NCI-H187 treated with DMSO at 0.1 percent for 48 hours (cell line): ENCODE data around the gene HECTD1.
"Not testable (repeated sequence)": the region's sequence is repeated elsewhere in the genome, so short reads cannot be mapped to it uniquely, and the experiment has no call there.

Experiments used
- DNase-seq: peaks from one replicate; lab custom pipeline; 2025; lab: John Stamatoyannopoulos, UW

HECTD1 gene

GRCh38 chr14:31207755-31208545 lies at the start of gene HECTD1:
HECTD1 (minus strand) TSS chr14:31207793; CDS start chr14:31205936, 1,857 bp downstream.
- DNase-seq: no peak

GRCh38 chr14:31257244-31257553 lies 49.6 kb upstream of the HECTD1 start:
- DNase-seq: no peak

- DNase-seq: no peak
Measured at GRCh38 chr14:31256534-31257243, 49.1 kb upstream of the HECTD1 start.

- DNase-seq: not testable (repeated sequence)
Measured at GRCh38 chr14:31255918-31256317, 48.3 kb upstream of the HECTD1 start.

GRCh38 chr14:31255286-31255685 lies 47.7 kb upstream of the HECTD1 start:
- no peak for DNase-seq

- DNase-seq: no peak
Measured at GRCh38 chr14:31253746-31254471, 46.3 kb upstream of the HECTD1 start.

GRCh38 chr14:31252865-31253264 lies 45.3 kb upstream of the HECTD1 start:
- DNase-seq: no peak

GRCh38 chr14:31251028-31251958 lies 43.7 kb upstream of the HECTD1 start:
- no peak for DNase-seq

- no peak for DNase-seq
Measured at GRCh38 chr14:31244626-31245025, 37.0 kb upstream of the HECTD1 start.

- DNase-seq: no peak
Measured at GRCh38 chr14:31243860-31244259, 36.3 kb upstream of the HECTD1 start.

GRCh38 chr14:31242161-31242940 lies 34.8 kb upstream of the HECTD1 start:
- DNase-seq: not testable (repeated sequence)

- no peak for DNase-seq
Measured at GRCh38 chr14:31241450-31242114, 34.0 kb upstream of the HECTD1 start.

- no peak for DNase-seq
Measured at GRCh38 chr14:31239741-31240140, 32.1 kb upstream of the HECTD1 start.

GRCh38 chr14:31235462-31235861 lies 27.9 kb upstream of the HECTD1 start:
- no peak for DNase-seq

GRCh38 chr14:31232081-31232480 lies 24.5 kb upstream of the HECTD1 start:
- DNase-seq: no peak

- DNase-seq: not testable (repeated sequence)
Measured at GRCh38 chr14:31231272-31231671, 23.7 kb upstream of the HECTD1 start.

GRCh38 chr14:31230573-31230958 lies 23.0 kb upstream of the HECTD1 start:
- no peak for DNase-seq

GRCh38 chr14:31229638-31230572 lies 22.3 kb upstream of the HECTD1 start:
- DNase-seq: no peak

- no peak for DNase-seq
Measured at GRCh38 chr14:31229009-31229408, 21.4 kb upstream of the HECTD1 start.
